CD1c-positive myeloid dendritic cell (primary cell): ENCODE results near the gene ATP10B.

Experiments
- DNase-seq: peaks from one replicate; pipeline ENCODE4 v3.0.0-alpha.2; 2016; ENCODE audit errors: extremely low spot score

The ATP10B gene

DNA sequence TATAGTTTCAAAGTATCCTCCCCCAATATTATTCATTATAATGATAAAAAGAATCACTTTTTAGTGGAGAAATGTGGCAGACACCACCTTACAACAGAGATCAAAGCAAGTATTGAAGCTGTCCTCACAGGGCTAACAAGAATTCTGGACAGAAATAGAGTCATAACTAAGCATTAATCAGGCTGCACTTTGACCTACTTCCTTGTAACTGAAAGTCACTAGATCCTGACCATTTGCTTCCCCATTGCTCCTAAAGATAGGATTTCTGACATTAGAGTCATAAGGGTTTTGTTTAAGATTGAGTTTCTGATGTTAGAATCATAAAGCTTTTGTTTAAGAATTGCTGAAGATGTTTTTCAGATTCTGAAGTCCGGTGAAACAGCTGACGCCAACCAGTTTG lies 159.7 kb downstream of the ATP10B start:
- peak; percentile 67 for DNase-seq

DNA sequence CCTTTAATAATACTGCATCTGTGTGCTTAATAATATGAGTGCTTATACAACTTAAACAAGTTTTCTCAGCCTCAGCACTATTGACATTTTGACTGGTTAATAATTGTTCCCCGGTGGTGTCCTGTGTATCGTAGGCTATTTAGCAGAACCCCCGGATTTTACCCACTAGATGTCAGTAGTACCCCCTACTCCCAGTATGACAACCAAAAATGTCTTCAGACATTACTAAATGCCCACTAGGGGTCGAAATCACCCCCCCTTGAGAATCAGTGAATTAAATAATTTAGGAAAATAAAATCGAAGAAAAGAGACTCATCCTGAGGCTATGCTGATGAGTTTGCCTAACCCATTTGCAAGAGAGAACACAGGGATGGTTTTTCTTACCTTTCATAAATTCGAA lies 166.3 kb downstream of the ATP10B start:
- DNase-seq = peak; percentile 51

DNA sequence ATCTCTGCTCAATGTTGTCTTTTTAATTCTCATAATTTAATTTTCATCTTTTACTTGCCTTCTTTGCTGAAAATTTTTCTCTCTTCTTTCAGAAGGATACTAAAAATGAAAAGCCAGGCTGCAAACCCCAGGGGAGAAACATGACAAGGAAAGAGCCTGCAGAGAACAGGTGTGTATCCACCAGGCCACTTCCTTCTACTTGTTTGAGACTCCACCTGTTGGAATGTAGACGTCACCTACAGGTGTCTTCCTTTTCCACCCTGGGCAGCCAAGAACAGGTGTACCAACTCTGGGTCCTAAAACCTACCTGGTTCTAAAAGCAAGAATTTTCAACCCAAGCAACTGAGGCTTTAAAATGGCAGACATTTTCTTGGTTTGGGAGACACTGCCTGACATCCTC lies 166.8 kb downstream of the ATP10B start:
- no peak for DNase-seq

DNA sequence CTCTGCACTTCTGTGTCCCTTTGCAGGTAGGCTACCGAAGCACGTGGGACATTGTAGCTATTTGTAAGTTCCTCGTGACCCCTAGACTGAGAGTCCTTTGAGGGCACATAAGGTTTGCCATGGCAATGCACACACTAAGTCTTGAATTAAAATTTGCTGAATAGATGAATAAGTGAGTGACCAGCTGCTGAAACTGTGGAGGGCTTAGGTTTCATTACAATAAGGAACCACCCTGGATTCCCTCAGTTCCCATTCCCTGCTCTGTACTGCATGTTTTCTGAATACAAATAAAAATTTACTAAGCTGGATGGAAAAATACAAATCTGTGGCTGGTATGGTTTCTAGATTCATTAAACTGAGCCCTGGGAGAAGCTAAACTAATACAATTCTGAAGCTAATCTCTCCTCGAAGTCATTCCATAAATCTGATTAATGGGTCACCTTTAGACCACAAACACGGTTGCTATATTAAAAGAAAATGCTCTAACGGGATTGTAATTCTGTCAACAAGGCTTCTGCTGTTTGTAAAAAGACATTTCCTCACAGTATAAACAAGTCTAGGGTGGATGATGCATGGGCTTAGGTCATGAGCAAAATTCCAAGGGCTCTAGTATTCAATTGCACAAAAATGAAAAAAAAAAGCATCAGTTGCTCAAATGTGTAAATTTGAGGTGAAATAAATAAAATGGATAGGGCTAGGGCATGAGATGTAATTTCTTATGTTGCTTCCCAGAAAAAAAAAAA lies 172.3 kb downstream of the ATP10B start:
- no peak for DNase-seq

DNA sequence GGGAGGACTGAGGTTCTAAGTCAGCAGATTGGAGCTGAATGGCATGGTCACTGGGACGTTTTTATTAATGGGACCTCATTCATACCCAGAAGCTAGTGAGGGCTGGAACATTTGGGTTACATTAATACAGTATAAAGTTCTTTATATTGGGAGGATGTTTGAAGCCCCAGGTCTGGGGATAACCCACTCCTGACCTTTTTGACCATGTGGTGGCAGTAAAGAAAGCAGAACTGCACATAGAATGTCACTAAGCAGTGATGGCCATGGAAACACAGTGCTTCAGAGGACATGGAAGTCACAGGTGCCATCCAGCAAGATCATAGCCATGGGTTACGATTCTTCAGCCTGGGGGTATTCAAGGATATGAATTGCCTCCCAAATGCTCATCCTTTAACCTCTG lies 176.0 kb downstream of the ATP10B start:
- no peak for DNase-seq

DNA sequence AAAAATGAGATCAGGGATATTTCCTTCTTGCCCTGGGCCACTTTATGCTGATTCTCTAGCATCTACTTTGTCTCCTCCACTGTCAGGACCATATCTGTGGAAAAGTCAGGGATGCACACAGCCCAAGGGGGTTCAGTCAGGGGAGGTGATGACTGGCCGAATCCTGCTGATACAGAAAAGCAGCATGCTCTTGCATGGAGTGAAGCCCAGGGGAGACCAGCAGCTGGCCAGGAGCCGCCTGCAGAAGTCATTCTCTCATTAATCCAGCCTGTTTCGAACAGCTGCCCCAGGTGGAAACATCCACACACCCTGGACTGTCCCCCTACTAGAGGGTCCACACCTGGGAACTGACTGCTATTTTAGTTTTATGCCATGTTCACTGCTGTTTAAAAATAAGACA lies 177.1 kb downstream of the ATP10B start:
- DNase-seq = no peak

DNA sequence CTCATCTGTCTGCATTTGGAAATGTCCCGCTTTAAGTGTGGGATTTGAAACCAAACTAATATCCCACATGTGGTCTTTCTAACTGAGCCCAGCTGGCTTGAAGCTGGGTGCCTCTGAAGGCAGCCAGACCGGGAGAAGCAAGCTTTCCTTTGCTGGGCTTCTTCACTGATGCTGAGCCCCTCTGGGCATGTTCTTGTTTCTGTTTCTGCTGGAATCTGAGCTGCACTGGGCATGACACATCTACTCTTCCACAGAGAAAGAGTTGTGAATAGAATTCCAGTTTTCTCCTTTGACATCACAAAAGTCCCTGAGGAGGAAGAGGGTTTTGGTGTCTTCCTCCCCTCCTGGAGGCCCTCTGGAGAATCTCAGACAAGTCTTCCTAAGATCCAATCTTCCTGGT lies 179.5 kb downstream of the ATP10B start:
- DNase-seq = no peak

DNA sequence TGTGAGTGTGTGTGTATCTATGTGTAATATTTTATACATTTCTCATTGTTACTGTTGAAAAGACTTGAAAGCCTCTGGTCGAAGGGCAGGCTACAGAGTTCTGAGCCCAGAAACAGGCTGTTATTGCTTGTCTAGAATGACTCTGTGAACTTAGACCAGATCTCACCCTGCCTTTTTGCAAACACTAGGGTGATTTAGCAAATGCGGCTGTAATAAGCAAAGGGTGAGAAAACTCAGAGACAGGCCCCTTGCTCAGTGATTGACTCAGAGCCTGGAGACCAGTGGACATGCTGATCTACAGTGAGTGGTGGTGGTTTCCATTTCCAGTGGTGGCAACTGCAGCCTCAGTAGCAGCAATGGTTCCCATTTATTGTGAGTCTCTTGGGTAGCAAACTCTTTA lies 183.7 kb downstream of the ATP10B start:
- no peak for DNase-seq

DNA sequence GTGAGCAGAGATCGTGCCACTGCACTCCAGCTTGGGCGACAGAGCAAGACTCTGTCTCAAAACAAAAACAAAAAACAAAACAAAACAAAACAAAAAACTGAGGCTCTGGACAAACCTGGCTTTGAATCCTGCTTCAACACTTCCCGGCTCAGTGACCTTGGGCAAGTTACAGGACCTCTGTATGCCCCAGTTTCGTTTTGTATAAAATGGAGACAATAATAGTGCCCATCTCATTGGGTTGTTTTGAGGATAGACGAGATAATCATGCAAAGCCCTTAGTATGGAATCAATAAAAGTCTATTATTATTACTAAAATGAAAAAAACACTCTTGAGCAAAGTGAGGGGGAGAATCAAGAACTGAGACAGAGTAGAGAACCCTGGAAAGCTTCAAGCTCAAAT lies 184.9 kb downstream of the ATP10B start:
- no peak for DNase-seq

DNA sequence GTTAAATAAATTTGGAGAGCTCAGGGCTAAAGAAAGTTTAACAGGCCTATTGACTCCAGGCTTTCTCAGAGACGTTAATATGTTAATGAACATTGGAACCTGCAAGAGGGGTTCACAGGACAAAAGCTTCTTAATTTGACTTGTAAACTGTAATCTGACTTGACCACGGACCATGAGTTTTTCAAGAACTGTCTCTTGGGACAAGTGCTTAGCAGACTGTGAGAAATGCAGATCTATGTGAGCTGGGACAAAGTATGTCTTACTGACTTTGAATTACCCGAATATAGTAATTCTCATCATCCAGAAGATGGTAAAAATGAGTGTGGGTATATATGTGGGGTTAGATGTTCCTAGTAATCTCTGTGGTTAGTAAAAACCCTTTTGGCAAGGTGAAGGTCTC lies 186.6 kb downstream of the ATP10B start:
- no peak for DNase-seq

DNA sequence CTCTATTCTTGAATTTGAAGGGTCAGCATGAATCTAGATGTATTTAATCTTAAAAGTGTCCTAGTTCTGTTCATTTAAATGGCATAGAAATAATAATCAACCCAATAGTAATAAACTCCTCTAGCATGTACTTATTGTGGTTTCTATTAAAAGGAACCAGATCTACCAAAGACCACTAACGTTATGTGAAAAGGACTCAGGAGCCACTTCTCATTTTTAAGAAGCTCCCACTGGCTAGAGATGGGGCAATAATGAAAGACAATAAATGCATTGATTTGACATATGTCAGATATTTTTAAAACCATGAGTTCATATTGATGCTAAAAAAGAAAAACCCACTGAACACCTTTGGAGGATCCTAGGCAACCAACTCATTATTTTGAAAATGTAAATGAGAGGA lies 191.9 kb downstream of the ATP10B start:
- no peak for DNase-seq

DNA sequence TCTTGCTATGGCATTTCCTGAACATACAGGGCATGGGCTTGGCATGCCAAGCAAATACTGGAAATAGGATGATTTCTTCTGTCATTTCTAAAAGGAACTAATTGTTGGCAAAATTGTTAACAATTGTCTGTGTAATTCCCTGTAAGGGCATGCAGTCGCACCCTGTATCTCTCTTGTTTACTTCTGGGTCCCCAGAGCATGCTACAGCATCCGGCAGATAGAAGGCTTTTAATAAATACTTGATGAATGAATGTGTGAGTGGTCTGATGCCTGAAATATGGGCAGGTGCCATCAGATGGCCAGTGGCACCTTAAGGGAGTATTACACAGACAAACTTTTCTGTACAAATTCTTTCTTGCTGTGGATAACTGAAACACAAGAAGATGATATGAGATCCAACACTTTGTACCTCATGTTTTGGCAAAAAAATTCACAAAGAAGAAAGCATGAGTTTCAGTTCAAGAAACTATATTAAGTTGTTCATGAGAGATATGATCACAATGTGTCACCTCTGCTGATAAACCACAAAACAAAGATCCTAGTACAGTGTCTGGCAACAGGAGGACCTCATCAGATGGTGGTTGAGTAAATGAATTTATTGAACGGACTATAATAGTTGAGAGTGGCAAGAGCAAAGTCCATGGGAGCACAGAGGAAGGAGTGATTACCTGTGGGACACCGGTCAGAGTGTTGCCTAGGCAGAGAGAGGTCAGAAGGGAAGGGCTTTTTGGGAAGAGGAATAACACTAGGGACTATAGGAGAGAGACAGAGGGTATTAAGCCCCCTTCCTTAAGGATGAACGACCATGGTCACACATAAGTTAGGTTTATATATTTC lies 194.2 kb downstream of the ATP10B start:
- no peak for DNase-seq

DNA sequence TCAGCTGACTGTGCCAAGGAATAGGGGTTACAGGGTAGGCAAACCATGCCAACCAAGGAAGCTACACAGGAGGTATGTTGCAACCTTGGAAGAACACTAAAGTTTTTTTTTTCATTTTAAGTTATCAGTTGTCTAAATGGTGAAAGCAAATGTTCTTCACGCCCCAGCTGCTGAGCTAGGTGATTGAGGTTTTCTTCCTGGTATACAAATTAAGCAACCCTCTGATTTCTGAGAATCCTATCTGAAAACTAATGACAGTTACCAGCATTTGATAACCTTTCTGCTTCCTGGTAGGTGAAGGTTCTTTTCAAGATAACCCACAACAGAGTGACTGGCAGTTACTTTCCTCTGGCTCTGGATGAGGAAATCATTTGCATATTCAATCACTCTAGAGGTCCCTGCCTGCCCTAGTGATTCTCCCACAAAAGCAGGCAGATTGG lies 194.9 kb downstream of the ATP10B start:
- DNase-seq = no peak

DNA sequence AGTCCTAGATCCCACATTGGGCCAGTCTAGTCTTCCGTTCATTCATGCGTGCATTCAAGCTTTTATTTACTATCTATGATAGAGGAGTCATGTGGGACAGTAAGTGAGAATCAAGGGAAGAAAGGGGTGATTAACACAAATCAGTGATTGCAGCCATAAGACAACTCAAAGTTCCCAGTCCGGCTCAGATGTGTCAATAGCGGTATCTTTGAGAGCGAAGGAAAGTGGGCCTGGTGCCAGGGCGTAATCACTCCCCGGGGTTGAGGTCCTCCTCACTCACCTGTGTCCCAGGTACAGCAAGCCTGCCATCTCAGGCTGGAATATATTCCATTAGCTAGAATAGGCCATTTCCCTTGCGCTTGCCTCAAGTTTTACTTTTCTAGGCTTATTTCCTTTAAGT lies 196.3 kb downstream of the ATP10B start:
- DNase-seq = no peak

DNA sequence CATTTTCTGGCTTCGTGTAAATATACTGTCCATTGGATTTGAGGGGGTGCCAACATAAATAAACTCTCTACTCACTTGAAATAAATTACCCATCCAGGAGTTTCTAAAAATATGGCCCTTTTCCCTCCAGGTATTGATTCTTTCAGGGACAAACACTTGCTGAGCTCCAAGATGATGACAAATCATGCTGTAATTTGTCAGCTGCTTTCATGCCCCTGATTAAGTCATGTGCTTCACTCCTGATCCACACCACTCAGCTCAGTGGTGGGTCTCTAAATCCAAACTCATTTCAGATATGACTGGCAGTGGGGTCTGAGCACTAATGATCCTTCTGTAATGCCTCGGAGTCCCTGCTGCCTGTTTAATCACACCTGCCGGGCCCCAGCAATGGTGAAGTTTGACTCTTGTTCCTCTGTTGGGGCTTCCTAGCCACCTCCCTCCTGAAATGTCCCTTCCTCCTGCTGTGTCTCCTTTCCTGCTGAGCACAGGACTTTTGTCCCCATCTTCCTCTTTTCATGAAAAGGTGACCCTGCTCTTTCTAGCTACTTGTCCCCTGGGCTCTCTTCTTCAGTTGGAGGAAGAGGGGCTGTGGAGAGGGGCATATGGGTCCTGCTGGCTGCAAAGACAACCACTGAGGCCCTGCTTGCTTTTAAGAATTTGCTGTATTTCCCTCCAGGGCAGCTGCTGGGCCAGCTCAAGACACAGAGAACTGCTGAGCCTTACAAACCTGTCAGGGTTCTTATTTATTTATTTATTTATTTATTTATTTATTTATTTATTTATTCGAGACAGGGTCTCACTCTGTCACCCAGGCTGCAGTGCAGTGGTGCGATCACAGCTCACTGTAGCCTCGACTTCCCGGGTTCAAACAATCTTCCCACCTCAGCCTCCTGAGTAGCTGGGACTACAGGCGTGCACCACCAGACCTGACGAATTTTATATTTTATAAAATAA lies 200.0 kb downstream of the ATP10B start:
- DNase-seq = no peak

DNA sequence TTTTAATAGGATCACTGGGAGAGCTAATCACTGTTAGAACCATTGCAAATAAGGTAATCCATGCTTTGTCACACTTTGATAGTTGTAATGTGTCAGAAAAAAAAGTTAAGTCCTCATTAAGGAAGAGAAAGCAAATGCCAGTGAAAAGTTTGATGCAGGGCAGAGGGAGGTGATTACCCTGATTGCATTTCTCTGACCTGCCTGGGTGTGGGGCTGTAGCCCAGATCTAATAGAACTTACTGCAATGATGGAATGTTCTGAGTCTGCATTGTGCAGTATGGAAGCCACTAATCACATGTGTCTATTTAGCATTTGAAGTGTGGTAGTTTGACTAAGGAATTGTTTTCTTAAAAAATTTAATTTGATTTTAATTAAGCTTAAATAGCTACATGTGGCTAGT lies 202.7 kb downstream of the ATP10B start:
- peak; percentile 19 for DNase-seq

DNA sequence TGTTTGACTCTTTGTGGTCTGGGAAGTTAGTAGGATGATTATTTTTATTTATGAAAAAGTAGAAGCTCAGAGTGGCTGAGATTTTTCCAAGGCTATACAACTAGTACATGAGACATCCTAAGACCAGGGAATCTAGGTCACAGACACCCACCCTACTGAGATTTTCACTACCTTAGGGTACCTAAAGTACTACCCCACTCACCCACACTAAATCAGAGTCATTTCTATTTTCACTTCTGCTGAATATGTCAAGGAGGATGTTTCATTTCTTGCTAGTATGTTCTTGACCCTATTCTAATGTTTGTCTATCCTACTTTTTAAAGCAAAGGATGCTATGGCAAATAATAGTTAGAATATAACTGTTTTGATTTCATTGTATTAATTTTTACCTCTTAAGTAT lies 206.0 kb downstream of the ATP10B start:
- no peak for DNase-seq

DNA sequence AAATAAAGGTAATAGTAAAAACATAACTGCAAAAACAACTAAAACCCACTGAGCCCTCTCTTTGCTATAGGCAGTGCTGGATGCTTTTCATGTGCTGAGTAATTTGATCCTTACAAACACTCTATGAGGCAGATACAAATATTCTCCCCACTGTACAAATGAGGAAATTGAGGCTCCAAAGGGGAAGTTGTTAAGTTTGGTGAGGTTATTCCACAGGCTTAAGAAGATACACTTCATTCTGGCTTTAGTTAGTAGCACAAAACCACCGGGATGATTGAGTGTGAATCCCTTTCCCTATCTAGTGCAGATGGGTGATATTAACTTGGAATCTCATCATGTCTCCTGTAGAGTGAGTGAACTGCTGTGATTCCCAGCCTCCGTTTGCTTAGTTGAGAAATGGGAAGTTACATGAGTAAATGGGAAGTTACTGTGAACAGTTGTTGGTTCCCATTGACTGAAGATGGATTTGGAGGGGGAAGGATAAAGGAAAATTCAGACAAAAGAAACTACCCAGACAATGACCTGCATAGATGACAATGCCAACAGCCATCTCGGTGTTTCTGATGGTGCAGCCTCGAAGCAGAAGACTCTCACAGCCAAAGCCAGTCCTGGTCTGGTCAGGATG lies 208.3 kb downstream of the ATP10B start:
- peak; percentile 69 for DNase-seq

DNA sequence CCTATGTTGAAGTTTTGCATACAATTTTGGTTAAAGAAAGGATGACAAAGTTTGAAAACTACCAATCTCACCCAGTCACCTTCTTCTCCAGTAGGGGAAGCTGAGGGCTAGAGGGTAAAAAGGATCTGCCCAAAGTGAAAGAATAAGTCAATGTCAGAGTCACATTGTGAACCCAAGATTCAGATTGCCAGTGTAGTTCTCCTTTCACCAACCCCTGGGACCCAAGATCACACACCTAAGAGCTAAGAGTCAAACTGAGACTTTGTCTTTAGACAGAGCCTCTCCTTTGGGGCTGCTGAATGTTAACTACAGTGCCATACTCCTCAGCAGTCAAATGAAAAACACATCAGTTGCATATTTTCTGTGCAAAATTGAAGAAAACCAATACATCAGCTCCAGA lies 210.6 kb downstream of the ATP10B start:
- DNase-seq = no peak

DNA sequence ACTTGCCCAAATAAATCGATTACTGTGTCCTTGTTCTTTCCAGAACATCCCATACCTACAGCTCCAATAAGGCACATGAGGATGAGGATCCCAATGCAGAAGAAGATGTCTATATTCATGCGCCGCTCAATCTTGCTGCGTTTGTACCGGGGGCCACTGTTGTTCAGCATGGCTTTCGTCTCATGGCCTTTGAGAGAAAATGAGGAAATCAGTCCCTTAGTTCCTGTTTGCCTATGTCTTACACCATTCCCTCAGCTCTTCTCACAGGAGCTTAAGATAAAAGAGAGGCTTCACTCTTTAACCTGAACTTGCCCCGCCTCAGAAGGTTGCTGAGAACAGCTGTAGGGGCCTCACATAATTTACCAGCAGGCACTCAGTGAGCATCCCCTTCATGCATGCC lies 211.6 kb downstream of the ATP10B start:
- peak; percentile 45 for DNase-seq

DNA sequence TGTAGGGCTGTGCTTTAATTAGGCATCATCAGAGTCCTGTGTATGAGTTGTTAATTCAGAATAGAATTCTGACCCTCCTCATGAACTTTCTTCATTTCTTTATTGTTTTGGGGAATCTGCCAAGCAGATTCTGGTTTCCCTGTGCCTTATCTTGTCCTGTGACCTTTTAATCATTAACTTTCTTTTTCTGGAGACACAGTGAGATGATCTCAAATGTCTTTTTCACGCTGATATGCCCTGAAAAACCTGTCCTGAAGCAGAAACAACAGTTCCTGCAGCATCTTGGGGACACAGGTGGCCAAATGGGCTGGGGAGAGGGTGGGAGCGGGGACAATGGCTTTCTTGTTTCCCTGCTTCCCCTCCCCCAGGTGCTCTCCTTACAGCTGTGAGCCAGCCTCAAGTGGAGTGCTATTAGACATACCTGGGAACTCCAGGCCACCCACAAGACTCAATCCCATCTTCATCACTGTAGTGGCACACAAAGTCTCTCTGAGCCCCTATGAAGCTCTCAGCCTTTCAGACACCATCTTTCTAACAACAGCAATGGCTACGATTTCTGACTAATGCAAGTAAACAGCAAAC lies 213.8 kb downstream of the ATP10B start:
- DNase-seq = no peak
